ENCODE data around the gene UNC13A. TPM values are rescaled to one million over a fixed set of nuclear protein-coding genes. Genes with fewer than 3 reads are reported as not detected.

Gene UNC13A
- total and polyA plus RNA-seq, 2 of the 13 experiments (the other 11 are each of a cell fraction or from before 2014, with no cell fraction given), result 0.11 to 0.45 TPM

DNA sequence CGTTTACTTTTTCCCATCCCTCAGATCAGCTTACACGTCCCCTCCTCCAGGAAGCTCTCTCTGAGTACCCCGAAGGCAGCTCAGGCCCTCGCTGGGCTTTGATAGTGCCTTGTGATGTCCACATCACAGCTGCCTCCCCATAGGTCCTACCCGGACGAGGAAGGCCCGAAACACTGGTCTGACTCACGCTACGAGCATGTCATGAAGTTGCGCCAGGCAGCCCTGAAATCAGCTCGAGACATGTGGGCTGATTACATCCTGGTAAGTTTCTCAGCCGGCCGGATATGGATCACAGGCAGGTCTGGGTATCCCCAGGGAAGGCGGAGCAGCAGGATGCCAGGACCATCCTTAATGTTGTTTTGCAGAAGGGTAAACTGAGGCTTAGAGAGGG is 128.0 kb downstream of the UNC13A start:
- Histone ChIP-seq H3K27ac (ENCODE audit: extremely low read length, insufficient read depth, low read length) (no peak overlapping the region), H3K4me1 (ENCODE audit: insufficient read depth, low read length) (peaks cover 16% of the 10 kb centered on the region), H3K4me2 (ENCODE audit: low read depth, low read length) (no peak overlapping the region), H2AFZ (ENCODE audit: low read length) (no peak overlapping the region), H3K4me3 (replicated peaks in 1 of 3; ENCODE audit: insufficient read depth in 1 of 3, low read depth in 2 of 3, low read length in 3 of 3) (no peak overlapping the region), H3K79me2 (ENCODE audit: insufficient read depth, low read length) (peaks cover 15% of the 10 kb centered on the region), H3K36me3 (replicated peaks in 1 of 2; ENCODE audit: control insufficient read depth in 1 of 2, insufficient read depth in 2 of 2, low read length in 2 of 2) (peaks cover 15 to 35% of the 10 kb centered on the region in 2 experiments), H3K27me3 (ENCODE audit: control insufficient read depth in 1 of 2, insufficient read depth in 2 of 2, low read length in 2 of 2) (no peaks in the 10 kb centered on the region), H3K9ac (ENCODE audit: insufficient read depth, low read depth, low read length) (no peak overlapping the region), H3K9me3 (ENCODE audit: low read length) (no peaks in the 10 kb centered on the region), H4K20me1 (ENCODE audit: insufficient read depth, low read length) (no peaks in the 10 kb centered on the region)
- 96% methylated on average over 14 of the region's 14 CpGs for WGBS (ENCODE audit: low lambda C conversion rate)
- FAIRE-seq (no peak), ATAC-seq (no peak), DNase-seq (ENCODE audit: low spot score) (no peak)
- TF ChIP-seq CSRNP2 (CRISPR knock-in tag; conservative IDR thresholded peaks at IDR 0.05; ENCODE audit: low read depth) (no peak), TBL1XR1 (IDR thresholded peaks at IDR 0.05; ENCODE audit: borderline replicate concordance, low read length, partially characterized antibody) (no peak), ZNF17 (CRISPR knock-in tag; IDR thresholded peaks at IDR 0.05) (no peak), ATF6 (CRISPR knock-in tag; conservative IDR thresholded peaks at IDR 0.05) (no peak), PHB2 (IDR thresholded peaks at IDR 0.05; ENCODE audit: partially characterized antibody) (no peak), ZNF7 (CRISPR knock-in tag; IDR thresholded peaks at IDR 0.05) (no peak), ATAD3A (CRISPR knock-in tag; IDR thresholded peaks at IDR 0.05) (no peak)
- in situ Hi-C loops (cut with HindIII; ENCODE audit: extremely low pct_ligation_motif_present, low pct_unique_long_range_greater_than_20kb) (no loop called here), intact Hi-C loops (cut with micrococcal nuclease; ENCODE audit: unreplicated experiment) (no loop called here)
- CTCF ChIA-PET (ENCODE audit: low intra/inter-chr PET ratio, low total read pairs), result no interaction called here
- POLR2A ChIA-PET, result no interaction called here
- BruUV-seq (replicated peaks), result no TSS peak

Data from HepG2 (cell line).